ENCODE results near the gene PITX1.

GRCh38 chr5:135063056-135063445 lies 29.0 kb upstream of the PITX1 start:
- TF ChIP-seq POLR2AphosphoS5 (IDR thresholded peaks at IDR 0.05; ENCODE audit: low read depth, low read length) (no peak), TAF1 (IDR thresholded peaks at IDR 0.05; ENCODE audit: borderline replicate concordance, insufficient read depth, low read length) (no peak), SIN3A (IDR thresholded peaks at IDR 0.05; ENCODE audit: borderline replicate concordance, insufficient read depth, low read length) (no peak)

Data from PFSK-1 (cell line).